Fibroblast of lung (primary cell): ENCODE measurements around the gene CHCHD6. TPM values are rescaled to one million over a fixed set of nuclear protein-coding genes. Genes with fewer than 3 reads are reported as not detected.

Source experiments
- DNase-seq, 2 donors: peaks; one replicate each; pipeline versions ENCODE4 v3.0.0 to v3.0.0-alpha.2; 2010; ENCODE audit warnings: low read depth in 2 of 2
- H2AFZ ChIP-seq: 2 replicates; pipeline ENCODE4 v1.5.1; 2012; ENCODE audit warnings: low read length, control low read depth, inconsistent platforms
- H3K27ac ChIP-seq: 2 replicates; pipeline ENCODE4 v1.5.1; 2011; ENCODE audit warnings: low read length, control low read depth; ENCODE audit not compliant: insufficient read depth
- H3K27me3 ChIP-seq: 2 replicates; pipeline ENCODE4 v1.5.1; 2011; ENCODE audit warnings: mild to moderate bottlenecking, low read length; ENCODE audit not compliant: control insufficient read depth, insufficient read depth
- H3K36me3 ChIP-seq: 2 replicates; pipeline ENCODE4 v1.5.1; 2011; ENCODE audit warnings: low read length; ENCODE audit not compliant: control insufficient read depth, insufficient read depth
- H3K4me1 ChIP-seq: 2 replicates; pipeline ENCODE4 v1.5.1; 2011; ENCODE audit warnings: low read length; ENCODE audit not compliant: control insufficient read depth, insufficient read depth; ENCODE audit errors: extremely low read depth
- H3K4me2 ChIP-seq: 2 replicates; pipeline ENCODE4 v1.5.1; 2011; ENCODE audit warnings: low read length, control low read depth; ENCODE audit not compliant: insufficient read depth; ENCODE audit errors: extremely low read depth
- H3K4me3 ChIP-seq, 4 experiments: fragments of 200-600 bp in 1 of 4; sonication (generic) in 1 of 4; replicated peaks in 1 of 4; 2 replicates each; pipeline ENCODE4 v1.5.1; 2011 to 2016; ENCODE audit warnings: low read length in 4 of 4, low read depth in 3 of 4, mild to moderate bottlenecking in 3 of 4, control low read depth in 2 of 4, inconsistent platforms in 1 of 4, mixed read lengths in 1 of 4; ENCODE audit not compliant: insufficient read depth in 1 of 4; ENCODE audit errors: control extremely low read depth in 1 of 4
- H3K79me2 ChIP-seq: 2 replicates; pipeline ENCODE4 v1.5.1; 2012; ENCODE audit warnings: mild to moderate bottlenecking, low read length, inconsistent platforms; ENCODE audit not compliant: control insufficient read depth, insufficient read depth
- H3K9ac ChIP-seq: 2 replicates; pipeline ENCODE4 v1.5.1; 2011; ENCODE audit warnings: mild to moderate bottlenecking, low read length, control low read depth; ENCODE audit not compliant: insufficient read depth
- H3K9me3 ChIP-seq: 2 replicates; pipeline ENCODE4 v1.5.1; 2012; ENCODE audit warnings: low read depth, low read length; ENCODE audit not compliant: control insufficient read depth, insufficient read depth
- H4K20me1 ChIP-seq: 2 replicates; pipeline ENCODE4 v1.5.1; 2011; ENCODE audit warnings: low read length; ENCODE audit not compliant: control insufficient read depth, insufficient read depth; ENCODE audit errors: extremely low read depth
- CTCF ChIP-seq, 2 donors: IDR thresholded peaks in 1 of 2; conservative IDR thresholded peaks in 1 of 2; 1 replicate in 1 of 2; 2 replicates in 1 of 2; pipeline ENCODE4 v1.5.1; 2011 to 2012; ENCODE audit warnings: low read length in 2 of 2, control low read depth in 1 of 2, inconsistent platforms in 1 of 2, low read depth in 1 of 2, mild to moderate bottlenecking in 1 of 2
- EZH2 ChIP-seq: IDR thresholded peaks from 2 replicates; pipeline ENCODE4 v1.5.1; 2012; ENCODE audit warnings: low read length, control low read depth, mild to moderate bottlenecking; ENCODE audit errors: missing control alignments
- polyA plus RNA-seq, 2 donors: library from polyadenylated mRNA; depleted of rRNA in 1 of 2; stranded (reverse) in 1 of 2; unstranded in 1 of 2; fragments of >200 nt; gene quantifications; 2 replicates each; pipeline ENCODE4 v1.2.1, GENCODE V29; 2011 to 2012; ENCODE audit warnings: missing spikeins in 1 of 2
- total RNA-seq: library from RNA; depleted of rRNA; stranded (reverse); fragments of >200 nt; gene quantifications from 2 replicates; pipeline ENCODE4 v1.2.1, GENCODE V29; 2014

Gene CHCHD6
- total and polyA plus RNA-seq, 2 donors (not counting 1 experiment from before 2014, with no cell fraction given), result 9.5 to 11.1 TPM

- H3K4me1 ChIP-seq, result peaks cover 11% of the 10 kb centered on the region
- TF ChIP-seq EZH2, result no peak
- TF ChIP-seq CTCF (conservative IDR thresholded peaks at IDR 0.05 in 1 of 2, IDR thresholded peaks at IDR 0.05 in 1 of 2; ENCODE audit: low read depth in 1 of 2, low read length in 2 of 2), result no peak
- H3K79me2 ChIP-seq, result no peaks in the 10 kb centered on the region
- H3K27me3 ChIP-seq, result no peaks in the 10 kb centered on the region
- no peak overlapping the region for H3K27ac ChIP-seq
- H3K4me2 ChIP-seq, result no peak overlapping the region
- no peak overlapping the region for H3K9ac ChIP-seq
- no peaks in the 10 kb centered on the region for H3K9me3 ChIP-seq
- H2AFZ ChIP-seq, result no peak overlapping the region
- no peak overlapping the region for H3K4me3 ChIP-seq
- H4K20me1 ChIP-seq, result no peaks in the 10 kb centered on the region
- no peaks in the 10 kb centered on the region for H3K36me3 ChIP-seq
- no peak for DNase-seq
Observed at GRCh38 chr3:126777366-126777765, 73.3 kb downstream of the CHCHD6 start.

GRCh38 chr3:126780666-126781065 lies 76.6 kb downstream of the CHCHD6 start:
- Histone ChIP-seq H3K36me3 (no peaks in the 10 kb centered on the region), H3K4me1 (peaks cover 17% of the 10 kb centered on the region), H4K20me1 (no peaks in the 10 kb centered on the region), H3K27ac (no peak overlapping the region), H3K9ac (no peak overlapping the region), H2AFZ (no peak overlapping the region), H3K9me3 (no peaks in the 10 kb centered on the region), H3K4me2 (no peak overlapping the region), H3K4me3 (no peak overlapping the region), H3K79me2 (no peaks in the 10 kb centered on the region), H3K27me3 (no peaks in the 10 kb centered on the region)
- TF ChIP-seq EZH2 (no peak), CTCF (conservative IDR thresholded peaks at IDR 0.05 in 1 of 2, IDR thresholded peaks at IDR 0.05 in 1 of 2; ENCODE audit: low read depth in 1 of 2, low read length in 2 of 2) (no peak)
- no peak for DNase-seq

- Histone ChIP-seq H3K4me3 (no peak overlapping the region), H3K27me3 (no peaks in the 10 kb centered on the region), H3K79me2 (no peaks in the 10 kb centered on the region), H3K27ac (peak overlapping the region; percentile 76), H2AFZ (no peak overlapping the region), H3K9ac (no peak overlapping the region), H3K36me3 (no peaks in the 10 kb centered on the region), H4K20me1 (no peaks in the 10 kb centered on the region), H3K4me1 (peaks cover 17% of the 10 kb centered on the region), H3K9me3 (no peaks in the 10 kb centered on the region), H3K4me2 (peak overlapping the region; percentile 49)
- no peak for TF ChIP-seq EZH2
- TF ChIP-seq CTCF (conservative IDR thresholded peaks at IDR 0.05 in 1 of 2, IDR thresholded peaks at IDR 0.05 in 1 of 2; ENCODE audit: low read depth in 1 of 2, low read length in 2 of 2), result no peak
- peak; percentile 25 to 29 for DNase-seq
Observed at GRCh38 chr3:126781406-126781805, 77.4 kb downstream of the CHCHD6 start.
